RKO (cell line): ENCODE data around the gene SKIC2.
"Not testable (repeated sequence)": the region's sequence is repeated elsewhere in the genome, so short reads cannot be mapped to it uniquely, and the experiment has no call there.

Experiments used
- DNase-seq: peaks from one replicate; pipeline ENCODE4 v3.0.0-alpha.2; 2016; ENCODE audit warnings: low spot score

SKIC2 gene

GRCh38 chr6:32004864-32005537 lies 46.0 kb downstream of the SKIC2 start:
- not testable (repeated sequence) for DNase-seq

GRCh38 chr6:32005538-32005880 lies 46.5 kb downstream of the SKIC2 start:
- DNase-seq, result not testable (repeated sequence)

- not testable (repeated sequence) for DNase-seq
These were observed 47.1 kb downstream of the SKIC2 start for GRCh38 chr6:32005991-32006529.

- DNase-seq, result not testable (repeated sequence)
These were observed 48.1 kb downstream of the SKIC2 start for GRCh38 chr6:32007086-32007485.

GRCh38 chr6:32008037-32008436 lies 49.1 kb downstream of the SKIC2 start:
- not testable (repeated sequence) for DNase-seq

- DNase-seq, result not testable (repeated sequence)
These were observed 49.6 kb downstream of the SKIC2 start for GRCh38 chr6:32008616-32009015.

- DNase-seq, result not testable (repeated sequence)
These were observed 50.6 kb downstream of the SKIC2 start for GRCh38 chr6:32009537-32009936.

- not testable (repeated sequence) for DNase-seq
These were observed 52.0 kb downstream of the SKIC2 start for GRCh38 chr6:32010856-32011530.

- DNase-seq, result not testable (repeated sequence)
These were observed 54.1 kb downstream of the SKIC2 start for GRCh38 chr6:32012941-32013617.

GRCh38 chr6:32013738-32014137 lies 54.8 kb downstream of the SKIC2 start:
- not testable (repeated sequence) for DNase-seq

GRCh38 chr6:32014547-32014946 lies 55.6 kb downstream of the SKIC2 start, which contains the start of gene C4B:
C4B (plus strand) TSS chr6:32014795; CDS start chr6:32014846, 51 bp downstream.
- not testable (repeated sequence) for DNase-seq
